GM11168 (cell line): ENCODE measurements around the gene DDI1.
"Not testable (repeated sequence)": the region's sequence is repeated elsewhere in the genome, so short reads cannot be mapped to it uniquely, and the experiment has no call there.

ENCODE experiments used
- in situ Hi-C: fragments of 300-500 bp; cut with MboI; formaldehyde crosslinking; loops from one replicate; pipeline ENCODE4 v1.12.0; 2022; ENCODE audit warnings: low sequenced_read_pairs; ENCODE audit not compliant: unreplicated experiment

The DDI1 gene

GRCh38 chr11:104033561-104033960 is 2.9 kb upstream of the DDI1 start:
- in situ Hi-C loops = no loop called here

GRCh38 chr11:104036995-104037394 is 555 bp downstream of the DDI1 start:
- in situ Hi-C loops = no loop called here

GRCh38 chr11:104041792-104042191 is 5.4 kb downstream of the DDI1 start:
- in situ Hi-C loops = no loop called here

GRCh38 chr11:104043142-104043541 is 6.7 kb downstream of the DDI1 start:
- in situ Hi-C loops = no loop called here

GRCh38 chr11:104043678-104044239 is 7.3 kb downstream of the DDI1 start:
- in situ Hi-C loops = no loop called here

- in situ Hi-C loops = no loop called here
These were observed 9.9 kb downstream of the DDI1 start for GRCh38 chr11:104046331-104046730.

GRCh38 chr11:104046858-104047257 is 10.4 kb downstream of the DDI1 start:
- in situ Hi-C loops = not testable (repeated sequence)

- in situ Hi-C loops = no loop called here
These were observed 12.7 kb downstream of the DDI1 start for GRCh38 chr11:104049116-104049515.

GRCh38 chr11:104051778-104052177 is 15.3 kb downstream of the DDI1 start:
- in situ Hi-C loops = no loop called here

- in situ Hi-C loops = no loop called here
These were observed 17.5 kb downstream of the DDI1 start for GRCh38 chr11:104053743-104054478.

- in situ Hi-C loops = no loop called here
These were observed 18.6 kb downstream of the DDI1 start for GRCh38 chr11:104054911-104055529.

- in situ Hi-C loops = no loop called here
These were observed 19.2 kb downstream of the DDI1 start for GRCh38 chr11:104055596-104055995.

- in situ Hi-C loops = no loop called here
These were observed 21.5 kb downstream of the DDI1 start for GRCh38 chr11:104057908-104058307.

GRCh38 chr11:104058680-104059079 is 22.2 kb downstream of the DDI1 start:
- in situ Hi-C loops = no loop called here

- in situ Hi-C loops = no loop called here
These were observed 23.8 kb downstream of the DDI1 start for GRCh38 chr11:104060004-104060794.

- in situ Hi-C loops = no loop called here
These were observed 24.4 kb downstream of the DDI1 start for GRCh38 chr11:104060820-104061219.

GRCh38 chr11:104061853-104062521 is 25.5 kb downstream of the DDI1 start:
- in situ Hi-C loops = no loop called here

GRCh38 chr11:104064034-104064630 is 27.7 kb downstream of the DDI1 start:
- in situ Hi-C loops = no loop called here

- in situ Hi-C loops = no loop called here
These were observed 31.1 kb downstream of the DDI1 start for GRCh38 chr11:104067534-104067933.
